Amniotic epithelial cell (primary cell): ENCODE measurements around the gene PPP1R1B.

ENCODE experiments used
- DNase-seq: peaks from one replicate; pipeline ENCODE4 v3.0.0-alpha.2; 2010; ENCODE audit warnings: low read depth

The PPP1R1B gene

GRCh38 chr17:39632153-39632941 is 5.6 kb downstream of the PPP1R1B start:
- no peak for DNase-seq

- DNase-seq: no peak
Observed at GRCh38 chr17:39633570-39634183, 6.9 kb downstream of the PPP1R1B start.

DNA sequence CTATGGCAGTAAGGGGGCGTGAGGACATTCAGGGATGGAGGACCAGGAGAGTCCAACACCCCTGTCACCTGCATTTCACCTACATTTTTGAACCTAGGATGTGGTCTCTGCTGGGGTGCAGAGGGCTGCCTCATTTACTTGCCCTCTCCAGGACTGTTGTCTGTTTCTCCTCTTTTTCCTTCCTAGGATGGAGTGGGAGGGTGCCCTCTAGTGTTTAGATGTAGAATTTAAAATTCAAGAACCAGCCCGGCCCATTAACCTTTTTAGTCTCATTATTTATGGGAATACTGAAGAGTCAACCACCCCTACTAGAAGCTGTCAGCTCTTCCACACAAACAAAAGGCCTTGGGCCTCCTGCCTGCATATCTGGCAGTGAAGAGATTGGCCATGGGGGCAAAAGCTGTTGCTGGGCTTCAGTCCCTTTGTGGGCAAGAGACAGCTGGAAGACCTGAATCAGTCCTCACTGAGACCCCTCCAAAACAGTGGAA is 7.7 kb downstream of the PPP1R1B start:
- peak; percentile 45 for DNase-seq

- DNase-seq: no peak
Observed at GRCh38 chr17:39635614-39636176, 8.9 kb downstream of the PPP1R1B start.

- no peak for DNase-seq
Observed at GRCh38 chr17:39636587-39636926, 9.8 kb downstream of the PPP1R1B start.

DNA sequence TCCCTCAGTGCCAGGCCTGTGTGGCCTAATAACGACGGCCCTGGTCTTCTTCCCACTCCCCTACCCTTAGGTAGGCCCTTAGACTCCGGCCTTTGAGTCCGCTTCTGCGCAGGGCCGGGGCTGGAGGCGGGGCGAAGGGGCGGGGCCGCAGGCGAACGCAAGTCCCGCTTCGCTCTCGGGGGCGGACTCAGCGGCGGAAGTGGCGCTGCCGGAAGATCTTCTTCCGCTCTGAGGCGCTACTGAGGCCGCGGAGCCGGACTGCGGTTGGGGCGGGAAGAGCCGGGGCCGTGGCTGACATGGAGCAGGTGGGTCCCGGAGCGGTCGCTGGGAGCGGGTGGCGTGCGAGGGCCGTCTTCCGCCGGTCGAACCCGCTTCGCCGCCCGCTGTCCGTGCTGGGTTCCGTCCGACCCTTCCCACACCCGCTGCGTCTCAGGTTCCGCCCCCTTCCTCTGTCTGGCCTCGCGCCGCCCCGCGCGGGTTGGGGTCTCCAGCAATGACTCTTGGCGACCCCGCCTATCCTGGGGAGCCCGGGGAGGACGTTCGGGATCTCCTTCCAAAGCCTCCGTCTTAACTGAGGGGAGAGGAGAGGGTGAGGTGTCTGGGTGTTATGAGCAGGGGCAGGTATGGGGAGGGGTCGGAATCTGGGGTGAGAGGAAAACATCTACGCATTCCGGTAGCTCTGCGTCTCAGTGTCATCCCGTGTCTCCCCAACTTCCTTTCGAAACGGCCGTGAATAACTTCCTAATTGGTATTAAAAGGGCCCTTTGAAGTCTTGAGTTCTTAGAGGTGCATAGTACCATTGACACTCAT is 10.4 kb downstream of the PPP1R1B start, which contains the start of gene STARD3:
Gene STARD3, plus strand, starts transcription at position 218 of the 810 bp plus-strand sequence. CDS start 16,388 bp downstream, outside the sequence.
- peak; percentile 80 for DNase-seq

DNA sequence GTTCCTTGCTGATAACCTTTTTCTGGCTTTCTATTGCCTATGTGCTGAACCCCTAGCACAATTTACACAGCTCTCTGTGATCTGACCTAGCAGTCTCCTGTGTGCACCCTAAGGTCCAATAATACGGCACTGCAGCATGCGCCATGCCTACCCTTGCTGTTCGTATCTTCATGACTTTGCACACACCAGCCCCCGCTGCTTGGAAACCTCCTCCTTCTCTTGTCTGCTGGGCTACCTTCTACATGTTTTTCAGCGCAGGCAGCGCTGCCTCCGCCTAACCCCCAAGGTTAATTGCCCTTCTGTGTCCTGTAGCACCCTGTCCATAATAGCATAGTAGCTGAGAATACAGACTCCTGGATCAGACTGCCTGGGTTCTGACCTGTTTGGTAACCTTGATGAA is 11.6 kb downstream of the PPP1R1B start:
- no peak for DNase-seq

GRCh38 chr17:39639043-39639442 is 12.3 kb downstream of the PPP1R1B start:
- DNase-seq: no peak

- peak; percentile 71 for DNase-seq
Observed at GRCh38 chr17:39639566-39640458, 13.1 kb downstream of the PPP1R1B start.

DNA sequence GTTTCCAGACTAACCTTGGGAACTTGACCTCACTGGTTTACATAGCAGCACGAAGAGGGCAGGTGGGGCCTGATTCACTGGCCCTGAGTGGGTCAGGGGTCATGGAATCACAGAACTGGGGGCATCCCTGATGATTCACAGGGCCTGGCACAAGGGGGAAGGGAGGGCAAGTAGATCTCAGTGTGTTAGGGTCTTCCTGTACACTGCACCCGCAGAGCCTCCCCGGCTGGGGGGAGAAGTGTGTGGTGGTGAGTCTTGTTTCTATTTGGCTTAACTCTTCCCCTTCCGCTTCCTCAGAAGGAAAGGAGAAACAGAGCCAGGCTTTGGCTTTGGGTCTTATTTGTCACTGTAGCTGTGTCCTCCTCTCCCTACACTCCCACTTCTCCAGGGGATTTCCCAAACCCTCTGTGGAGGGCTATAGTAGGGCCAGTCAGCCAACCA is 13.9 kb downstream of the PPP1R1B start:
- peak; percentile 32 for DNase-seq

DNA sequence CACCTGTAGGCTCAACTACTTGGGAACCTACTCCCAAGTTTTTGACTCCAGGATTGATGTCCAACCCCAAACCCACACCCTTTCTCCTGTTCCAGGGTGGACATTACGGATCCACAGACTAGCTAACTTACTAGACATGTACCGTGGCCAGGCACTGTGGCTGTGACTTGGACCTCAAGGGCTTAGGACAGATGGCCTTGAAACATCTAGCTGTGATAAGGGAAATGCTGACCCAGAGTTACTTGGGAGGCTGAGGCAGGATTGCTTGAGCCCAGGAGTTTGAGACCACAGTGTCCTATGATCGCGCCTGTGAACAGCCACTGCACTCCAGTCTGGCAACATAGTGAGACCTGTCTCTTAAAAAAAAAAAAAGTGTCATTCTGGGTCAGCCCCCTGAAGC is 14.3 kb downstream of the PPP1R1B start:
- DNase-seq: no peak

DNA sequence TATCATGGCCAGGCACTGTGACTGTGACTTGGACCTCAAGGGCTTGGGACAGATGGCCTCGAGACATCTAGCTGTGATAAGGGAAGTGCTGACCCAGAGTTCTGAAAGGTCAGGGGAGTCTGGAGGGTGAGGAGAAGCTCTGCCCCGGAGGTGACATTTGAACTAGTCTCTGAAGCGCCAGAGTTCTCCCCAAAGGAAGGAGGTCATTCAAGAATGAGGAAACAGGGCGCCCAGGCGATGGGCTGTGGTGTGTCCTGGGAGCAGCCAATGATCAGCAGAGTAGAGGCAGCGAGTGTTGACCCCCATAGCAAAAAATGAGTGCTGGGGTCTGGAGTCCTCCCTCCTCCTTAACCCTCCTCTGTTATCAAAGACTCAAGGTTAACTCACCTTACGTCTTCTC is 15.1 kb downstream of the PPP1R1B start:
- no peak for DNase-seq

GRCh38 chr17:39642291-39643074 is 15.7 kb downstream of the PPP1R1B start:
- no peak for DNase-seq

DNA sequence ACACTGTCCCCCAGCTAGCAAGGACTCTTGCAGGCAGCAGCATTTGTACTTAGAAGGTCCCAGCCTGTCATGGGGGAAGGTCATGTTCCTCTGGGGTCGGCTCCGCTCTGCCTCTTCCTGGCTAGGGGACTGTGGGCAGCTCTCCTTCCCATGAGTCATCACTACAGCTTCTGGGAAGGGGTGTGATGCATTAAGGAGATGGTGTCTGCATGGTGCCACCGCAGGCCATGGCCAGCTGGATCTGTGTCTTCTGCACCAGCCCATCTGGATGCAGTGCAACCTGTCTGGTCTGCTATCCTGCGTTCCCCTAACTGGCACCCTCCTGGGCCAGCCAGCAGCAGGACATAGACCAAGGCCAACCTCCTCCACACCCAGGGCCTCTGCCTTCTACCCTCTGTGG is 16.5 kb downstream of the PPP1R1B start:
- DNase-seq: peak; percentile 36

DNA sequence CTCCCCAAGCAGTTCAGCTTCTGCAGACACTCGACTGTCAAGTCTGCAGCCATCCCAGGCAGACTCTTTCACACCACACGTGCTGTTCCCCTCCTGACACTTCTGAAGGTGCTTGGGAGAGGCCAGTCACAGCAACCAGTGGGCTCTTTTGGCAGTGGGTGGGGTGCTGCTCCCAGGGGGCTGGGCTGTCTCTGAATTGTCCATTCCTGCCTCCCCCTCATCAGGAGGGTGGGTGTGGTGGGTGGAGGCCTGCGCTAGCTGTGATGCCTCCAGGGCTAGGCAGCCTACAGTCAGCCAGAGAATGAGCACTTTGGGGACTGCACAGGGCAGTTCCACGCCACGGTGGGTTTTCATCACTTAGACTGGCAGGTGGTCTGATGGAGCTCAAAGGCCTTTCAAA is 20.5 kb downstream of the PPP1R1B start:
- no peak for DNase-seq

DNA sequence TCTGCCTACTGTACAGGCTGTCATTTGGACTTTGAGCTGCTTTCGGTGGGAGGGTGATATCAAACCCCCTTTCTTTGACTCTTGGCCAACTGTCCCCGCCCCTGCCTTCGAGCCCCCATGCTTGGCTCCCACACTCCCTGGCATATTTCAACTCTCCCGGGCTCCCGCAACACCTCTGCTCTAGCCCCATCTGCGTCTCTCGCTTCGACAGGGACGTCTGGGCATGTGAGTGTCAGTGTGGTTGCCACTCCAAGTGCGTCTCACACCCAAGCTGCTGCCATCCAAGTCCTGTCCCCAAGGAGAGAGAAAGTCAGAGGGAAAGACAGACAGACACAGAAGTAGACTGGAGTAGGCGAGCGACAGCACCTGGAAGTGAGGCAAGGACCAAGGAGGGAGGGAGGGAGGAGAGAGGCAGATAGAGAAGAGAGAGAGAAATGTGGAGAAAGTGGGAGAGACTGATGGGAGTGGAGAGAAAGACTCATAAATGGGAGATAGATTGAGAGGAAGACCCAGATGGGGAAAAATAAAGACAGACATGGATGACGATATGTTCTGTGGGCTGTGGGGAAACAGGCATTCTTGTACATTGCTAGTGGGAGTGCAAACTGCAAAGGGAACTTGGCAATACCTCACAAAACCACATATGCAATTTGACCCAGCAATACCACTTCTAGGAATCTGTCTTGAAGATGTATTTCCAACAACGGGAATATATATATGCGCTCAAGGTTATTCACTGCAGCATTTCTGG is 22.0 kb downstream of the PPP1R1B start:
- peak; percentile 96 for DNase-seq

- peak; percentile 18 for DNase-seq
Observed at GRCh38 chr17:39650121-39650579, 23.4 kb downstream of the PPP1R1B start.

DNA sequence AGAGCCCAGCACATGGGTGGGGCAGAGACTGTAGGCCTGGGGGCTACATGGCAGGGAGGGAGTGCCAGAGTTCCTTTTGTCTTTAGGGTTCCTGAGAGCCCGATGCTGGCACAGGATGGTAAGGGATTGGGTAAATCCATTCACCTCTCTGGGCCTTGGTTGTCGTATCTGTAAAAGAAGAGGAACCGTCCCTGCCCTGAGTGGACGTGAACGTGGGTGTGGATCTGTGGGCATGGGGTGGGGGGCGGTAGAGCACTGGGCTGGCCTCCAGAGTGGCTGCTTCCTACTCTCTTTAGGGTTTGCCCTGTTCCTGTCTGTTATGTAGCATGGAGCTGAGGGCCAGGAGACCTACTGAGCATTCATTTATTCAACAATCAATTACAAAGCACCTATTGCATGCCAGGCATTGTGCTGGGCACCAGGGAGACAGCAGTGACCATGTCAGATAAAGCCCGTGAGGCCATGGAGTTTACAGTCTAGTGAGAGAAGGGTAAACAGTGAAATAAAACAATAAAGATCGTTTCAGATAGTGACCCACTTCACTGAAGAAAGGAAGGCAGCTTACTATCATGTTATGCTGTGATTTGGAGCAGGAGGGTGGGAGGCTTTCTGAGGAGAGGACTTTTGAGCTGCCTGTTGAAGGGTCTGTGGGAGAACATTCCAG is 25.3 kb downstream of the PPP1R1B start:
- DNase-seq: no peak
